Natural killer cell (primary cell): ENCODE results near the gene EGFL6. TPM values are rescaled to one million over a fixed set of nuclear protein-coding genes. Genes with fewer than 3 reads are reported as not detected.

Experiments used
- ATAC-seq, 3 donors: fragments of 150-1000 bp in 2 of 3; fragments of 200-7000 bp in 1 of 3; cut with Tn5 transposase; 1 replicate in 1 of 3; 2 replicates in 2 of 3; pipeline ENCODE4 v1.10.0; 2021; ENCODE audit warnings: mild to moderate bottlenecking in 2 of 3, moderate library complexity in 2 of 3
- DNase-seq, 2 donors: peaks; one replicate each; pipeline versions ENCODE4 v3.0.0 to v3.0.0-alpha.2; 2013 to 2021; ENCODE audit warnings: mixed read lengths in 1 of 2
- H3K27ac ChIP-seq: one replicate; pipeline ENCODE4 v1.5.1; 2013; ENCODE audit warnings: mild to moderate bottlenecking, low read length
- H3K27me3 ChIP-seq: one replicate; pipeline ENCODE4 v1.6.1; 2013; ENCODE audit warnings: low read length; ENCODE audit not compliant: control insufficient read depth, insufficient read depth
- H3K36me3 ChIP-seq: one replicate; pipeline ENCODE4 v1.6.1; 2013; ENCODE audit warnings: low read length; ENCODE audit not compliant: control insufficient read depth, insufficient read depth
- H3K4me1 ChIP-seq: one replicate; pipeline ENCODE4 v1.6.1; 2013; ENCODE audit warnings: low read length; ENCODE audit not compliant: control insufficient read depth, insufficient read depth
- H3K4me3 ChIP-seq: one replicate; pipeline ENCODE4 v1.5.1; 2013; ENCODE audit warnings: low read length
- H3K9me3 ChIP-seq: one replicate; pipeline ENCODE4 v1.6.1; 2013; ENCODE audit warnings: low read length; ENCODE audit not compliant: control insufficient read depth, insufficient read depth
- H3K27ac Mint-ChIP-seq, 2 donors: one replicate each; pipeline ENCODE4 v1.8.0; 2022; ENCODE audit warnings: mild to moderate bottlenecking in 2 of 2, mixed read lengths in 2 of 2, moderate library complexity in 1 of 2
- H3K27me3 Mint-ChIP-seq, 2 donors: one replicate each; pipeline ENCODE4 v1.8.0; 2022; ENCODE audit warnings: low read depth in 2 of 2, mixed read lengths in 2 of 2
- H3K36me3 Mint-ChIP-seq: one replicate; pipeline ENCODE4 v1.8.0; 2022; ENCODE audit warnings: mixed read lengths
- H3K4me1 Mint-ChIP-seq, 2 donors: one replicate each; pipeline ENCODE4 v1.8.0; 2022; ENCODE audit warnings: mixed read lengths in 2 of 2
- H3K4me3 Mint-ChIP-seq: one replicate; pipeline ENCODE4 v1.8.0; 2022; ENCODE audit warnings: mild to moderate bottlenecking, moderate library complexity, mixed read lengths
- H3K9me3 Mint-ChIP-seq, 2 donors: one replicate each; pipeline ENCODE4 v1.8.0; 2022; ENCODE audit warnings: mixed read lengths in 2 of 2
- CTCF ChIP-seq: fragments of 200-600 bp; IDR thresholded peaks from one replicate; pipeline ENCODE4 v1.8.0; 2022; ENCODE audit warnings: antibody characterized with exemption
- WGBS: methylation state at CpG from one replicate; pipeline ENCODE4 v1.1.7; 2013; ENCODE audit warnings: missing lambda C conversion rate; ENCODE audit not compliant: insufficient coverage; 5-methylcytosine and 5-hydroxymethylcytosine counted together
- intact Hi-C: fragments of 100-400 bp; cut with micrococcal nuclease; formaldehyde crosslinking; loops from one replicate; pipeline ENCODE4 v1.14.2; 2022
- total RNA-seq, 4 donors: library from RNA; stranded (reverse); fragments of 120-200 nt in 1 of 4; gene quantifications; one replicate each; pipeline versions ENCODE4 v1.2.3 to v1.2.4, GENCODE V29; 2013 to 2022

Gene EGFL6
- total RNA-seq, 3 donors from 2014 or later (not counting 1 experiment from before 2014, with no cell fraction given) = not detected

GRCh38 chrX:13607331-13607995 lies 38.1 kb downstream of the EGFL6 start:
- Mint-ChIP-seq H3K27ac (no peak overlapping the region), H3K4me3 (no peak overlapping the region), H3K27me3 (peaks cover 2 to 26% of the 10 kb centered on the region in 2 donors), H3K4me1 (no peaks in the 10 kb centered on the region), H3K9me3 (no peaks in the 10 kb centered on the region), H3K36me3 (no peaks in the 10 kb centered on the region)
- Histone ChIP-seq H3K4me1 (no peaks in the 10 kb centered on the region), H3K27me3 (no peaks in the 10 kb centered on the region), H3K27ac (no peak overlapping the region), H3K4me3 (no peak overlapping the region), H3K36me3 (no peaks in the 10 kb centered on the region), H3K9me3 (no peaks in the 10 kb centered on the region)
- ATAC-seq (no peak), DNase-seq (no peak)
- WGBS = 70% methylated on average over 2 of the region's 6 CpGs
- TF ChIP-seq CTCF = no peak
- intact Hi-C loops = no loop called here

GRCh38 chrX:13607996-13608365 lies 38.6 kb downstream of the EGFL6 start:
- intact Hi-C loops = no loop called here
- H3K36me3 Mint-ChIP-seq = no peaks in the 10 kb centered on the region
- no peaks in the 10 kb centered on the region for H3K9me3 ChIP-seq

GRCh38 chrX:13614154-13614553 lies 44.8 kb downstream of the EGFL6 start:
- Histone ChIP-seq H3K36me3 (no peaks in the 10 kb centered on the region), H3K9me3 (no peaks in the 10 kb centered on the region), H3K4me1 (no peaks in the 10 kb centered on the region), H3K27ac (no peak overlapping the region), H3K4me3 (no peak overlapping the region), H3K27me3 (no peaks in the 10 kb centered on the region)
- TF ChIP-seq CTCF = no peak
- Mint-ChIP-seq H3K36me3 (no peaks in the 10 kb centered on the region), H3K9me3 (no peaks in the 10 kb centered on the region), H3K27ac (no peak overlapping the region), H3K27me3 (peaks cover 0 to 13% of the 10 kb centered on the region in 2 donors), H3K4me3 (no peak overlapping the region), H3K4me1 (no peaks in the 10 kb centered on the region)
- intact Hi-C loops = no loop called here
- DNase-seq (no peak), ATAC-seq (no peak)

More at GRCh38 chrX:13607996-13608365, 38.6 kb downstream of the EGFL6 start:
- no peak overlapping the region for H3K27ac Mint-ChIP-seq
- no peaks in the 10 kb centered on the region for H3K27me3 ChIP-seq
- no peaks in the 10 kb centered on the region for H3K4me1 ChIP-seq
- no peaks in the 10 kb centered on the region for H3K9me3 Mint-ChIP-seq
- H3K4me3 Mint-ChIP-seq = no peak overlapping the region
- no peaks in the 10 kb centered on the region for H3K36me3 ChIP-seq
- H3K27ac ChIP-seq = no peak overlapping the region
- H3K4me1 Mint-ChIP-seq = no peaks in the 10 kb centered on the region
- TF ChIP-seq CTCF = no peak
- no peak overlapping the region for H3K4me3 ChIP-seq
- ATAC-seq = no peak
- H3K27me3 Mint-ChIP-seq = peaks cover 2 to 26% of the 10 kb centered on the region in 2 donors
- DNase-seq = no peak
- 88% methylated on average over 2 of the region's 2 CpGs for WGBS

- Histone ChIP-seq H3K9me3 (no peaks in the 10 kb centered on the region), H3K27me3 (no peaks in the 10 kb centered on the region), H3K27ac (no peak overlapping the region), H3K4me1 (no peaks in the 10 kb centered on the region), H3K36me3 (no peaks in the 10 kb centered on the region), H3K4me3 (no peak overlapping the region)
- H3K27me3 Mint-ChIP-seq = peaks cover 3 to 30% of the 10 kb centered on the region in 2 donors
- intact Hi-C loops = no loop called here
- no peak for TF ChIP-seq CTCF
- peaks cover 0 to 7% of the 10 kb centered on the region in 2 donors for H3K4me1 Mint-ChIP-seq
- no peak overlapping the region for H3K4me3 Mint-ChIP-seq
- DNase-seq = no peak
- no peaks in the 10 kb centered on the region for H3K36me3 Mint-ChIP-seq
- no peak for ATAC-seq
- H3K9me3 Mint-ChIP-seq = no peaks in the 10 kb centered on the region
- 30% methylated on average over 1 of the region's 1 CpG for WGBS
- no peak overlapping the region for H3K27ac Mint-ChIP-seq
These were observed 50.8 kb downstream of the EGFL6 start for GRCh38 chrX:13620207-13620606.
